ENCODE results near the gene OCRL. TPM values are rescaled to one million over a fixed set of nuclear protein-coding genes. Genes with fewer than 3 reads are reported as not detected.

Gene OCRL
- 5.5 and 8.1 TPM in 2 replicates for total RNA-seq (2014; rRNA removed; shearing (Covaris generic); ENCODE audit: low replicate concordance)

- Histone ChIP-seq H3K4me2 (ENCODE audit: low read depth, low read length, poor library complexity, severe bottlenecking) (peak within 1 kb of the TSS; percentile 61), H3K79me2 (ENCODE audit: low read length) (peaks cover 14% of the 10 kb centered on the region; the same call in 1 of the 2 replicates), H2AFZ (ENCODE audit: low read length) (no peak within 1 kb of the TSS), H4K20me1 (ENCODE audit: insufficient read depth, low read depth, low read length) (no peaks in the 10 kb centered on the region), H3K27me3 (ENCODE audit: low read length) (no peaks in the 10 kb centered on the region), H3K9me2 (replicated peaks; ENCODE audit: insufficient read depth, low read length) (no peaks in the 10 kb centered on the region), H3K4me3 (ENCODE audit: low read length) (peak within 1 kb of the TSS; percentile 71), H3K9ac (ENCODE audit: low read length) (peak within 1 kb of the TSS; percentile 77), H3K27ac (ENCODE audit: low read length) (no peak within 1 kb of the TSS), H3K4me1 (ENCODE audit: low read length) (peaks cover 9% of the 10 kb centered on the region), H3K9me3 (ENCODE audit: low read length) (no peaks in the 10 kb centered on the region), H3K36me3 (ENCODE audit: insufficient read depth, low read length) (no peaks in the 10 kb centered on the region)
- peak; percentile 85 for DNase-seq
These were observed at the start of gene OCRL for GRCh38 chrX:129540068-129540653. TSS of gene OCRL (plus strand) at chrX:129540259. CDS start at chrX:129540440, 181 bp downstream.

- H3K9ac ChIP-seq (ENCODE audit: low read length): no peak overlapping the region
- no peaks in the 10 kb centered on the region for H3K9me2 ChIP-seq (replicated peaks; ENCODE audit: insufficient read depth, low read length)
- no peaks in the 10 kb centered on the region for H3K4me1 ChIP-seq (ENCODE audit: low read length)
- H3K27me3 ChIP-seq (ENCODE audit: low read length): no peaks in the 10 kb centered on the region
- no peaks in the 10 kb centered on the region for H3K9me3 ChIP-seq (ENCODE audit: low read length)
- no peaks in the 10 kb centered on the region for H3K79me2 ChIP-seq (ENCODE audit: low read length)
- H3K27ac ChIP-seq (ENCODE audit: low read length): no peak overlapping the region
- no peaks in the 10 kb centered on the region for H3K36me3 ChIP-seq (ENCODE audit: insufficient read depth, low read length)
- H4K20me1 ChIP-seq (ENCODE audit: insufficient read depth, low read depth, low read length): no peaks in the 10 kb centered on the region
- no peak overlapping the region for H2AFZ ChIP-seq (ENCODE audit: low read length)
- DNase-seq: no peak
- H3K4me2 ChIP-seq (ENCODE audit: low read depth, low read length, poor library complexity, severe bottlenecking): no peak overlapping the region
- no peak overlapping the region for H3K4me3 ChIP-seq (ENCODE audit: low read length)
These were observed 49.7 kb upstream of the OCRL start for GRCh38 chrX:129490330-129490729.

- H4K20me1 ChIP-seq (ENCODE audit: insufficient read depth, low read depth, low read length): no peaks in the 10 kb centered on the region
- H3K4me1 ChIP-seq (ENCODE audit: low read length): no peaks in the 10 kb centered on the region
- H3K27ac ChIP-seq (ENCODE audit: low read length): no peak overlapping the region
- no peak overlapping the region for H2AFZ ChIP-seq (ENCODE audit: low read length)
- no peak overlapping the region for H3K4me2 ChIP-seq (ENCODE audit: low read depth, low read length, poor library complexity, severe bottlenecking)
- no peak overlapping the region for H3K9ac ChIP-seq (ENCODE audit: low read length)
- no peak overlapping the region for H3K4me3 ChIP-seq (ENCODE audit: low read length)
- H3K79me2 ChIP-seq (ENCODE audit: low read length): no peaks in the 10 kb centered on the region
- no peaks in the 10 kb centered on the region for H3K9me3 ChIP-seq (ENCODE audit: low read length)
- no peaks in the 10 kb centered on the region for H3K36me3 ChIP-seq (ENCODE audit: insufficient read depth, low read length)
- DNase-seq: no peak
- H3K27me3 ChIP-seq (ENCODE audit: low read length): no peaks in the 10 kb centered on the region
- H3K9me2 ChIP-seq (replicated peaks; ENCODE audit: insufficient read depth, low read length): no peaks in the 10 kb centered on the region
These were observed 46.4 kb upstream of the OCRL start for GRCh38 chrX:129493643-129494042.

GRCh38 chrX:129494887-129495286 is 45.2 kb upstream of the OCRL start:
- Histone ChIP-seq H4K20me1 (ENCODE audit: insufficient read depth, low read depth, low read length) (no peaks in the 10 kb centered on the region), H2AFZ (ENCODE audit: low read length) (no peak overlapping the region), H3K9me2 (replicated peaks; ENCODE audit: insufficient read depth, low read length) (no peaks in the 10 kb centered on the region), H3K4me1 (ENCODE audit: low read length) (no peaks in the 10 kb centered on the region), H3K27ac (ENCODE audit: low read length) (no peak overlapping the region), H3K79me2 (ENCODE audit: low read length) (no peaks in the 10 kb centered on the region), H3K9me3 (ENCODE audit: low read length) (no peaks in the 10 kb centered on the region), H3K4me3 (ENCODE audit: low read length) (no peak overlapping the region), H3K36me3 (ENCODE audit: insufficient read depth, low read length) (no peaks in the 10 kb centered on the region), H3K27me3 (ENCODE audit: low read length) (no peaks in the 10 kb centered on the region), H3K4me2 (ENCODE audit: low read depth, low read length, poor library complexity, severe bottlenecking) (no peak overlapping the region), H3K9ac (ENCODE audit: low read length) (no peak overlapping the region)
- DNase-seq: no peak

GRCh38 chrX:129495900-129496299 is 44.2 kb upstream of the OCRL start:
- no peaks in the 10 kb centered on the region for H3K27me3 ChIP-seq (ENCODE audit: low read length)
- DNase-seq: no peak
- H3K4me2 ChIP-seq (ENCODE audit: low read depth, low read length, poor library complexity, severe bottlenecking): no peak overlapping the region

GRCh38 chrX:129496625-129497024 is 43.4 kb upstream of the OCRL start:
- Histone ChIP-seq H3K36me3 (ENCODE audit: insufficient read depth, low read length) (no peaks in the 10 kb centered on the region), H3K4me1 (ENCODE audit: low read length) (no peaks in the 10 kb centered on the region), H3K9me2 (replicated peaks; ENCODE audit: insufficient read depth, low read length) (no peaks in the 10 kb centered on the region), H3K27ac (ENCODE audit: low read length) (no peak overlapping the region), H3K4me3 (ENCODE audit: low read length) (no peak overlapping the region), H3K4me2 (ENCODE audit: low read depth, low read length, poor library complexity, severe bottlenecking) (no peak overlapping the region), H2AFZ (ENCODE audit: low read length) (no peak overlapping the region), H3K9ac (ENCODE audit: low read length) (no peak overlapping the region), H3K27me3 (ENCODE audit: low read length) (no peaks in the 10 kb centered on the region), H3K9me3 (ENCODE audit: low read length) (no peaks in the 10 kb centered on the region), H4K20me1 (ENCODE audit: insufficient read depth, low read depth, low read length) (no peaks in the 10 kb centered on the region), H3K79me2 (ENCODE audit: low read length) (no peaks in the 10 kb centered on the region)
- DNase-seq: no peak

More at GRCh38 chrX:129495900-129496299, 44.2 kb upstream of the OCRL start:
- no peak overlapping the region for H2AFZ ChIP-seq (ENCODE audit: low read length)
- no peaks in the 10 kb centered on the region for H3K36me3 ChIP-seq (ENCODE audit: insufficient read depth, low read length)
- no peaks in the 10 kb centered on the region for H3K9me2 ChIP-seq (replicated peaks; ENCODE audit: insufficient read depth, low read length)
- no peaks in the 10 kb centered on the region for H4K20me1 ChIP-seq (ENCODE audit: insufficient read depth, low read depth, low read length)
- no peaks in the 10 kb centered on the region for H3K79me2 ChIP-seq (ENCODE audit: low read length)
- no peaks in the 10 kb centered on the region for H3K4me1 ChIP-seq (ENCODE audit: low read length)
- H3K27ac ChIP-seq (ENCODE audit: low read length): no peak overlapping the region
- H3K9me3 ChIP-seq (ENCODE audit: low read length): no peaks in the 10 kb centered on the region
- no peak overlapping the region for H3K9ac ChIP-seq (ENCODE audit: low read length)
- H3K4me3 ChIP-seq (ENCODE audit: low read length): no peak overlapping the region

GRCh38 chrX:129497146-129497843 is 42.8 kb upstream of the OCRL start:
- H3K4me3 ChIP-seq (ENCODE audit: low read length): no peak overlapping the region
- no peak overlapping the region for H3K9ac ChIP-seq (ENCODE audit: low read length)
- H3K79me2 ChIP-seq (ENCODE audit: low read length): no peaks in the 10 kb centered on the region
- H3K4me1 ChIP-seq (ENCODE audit: low read length): no peaks in the 10 kb centered on the region
- no peaks in the 10 kb centered on the region for H3K9me3 ChIP-seq (ENCODE audit: low read length)
- no peak overlapping the region for H2AFZ ChIP-seq (ENCODE audit: low read length)
- H3K9me2 ChIP-seq (replicated peaks; ENCODE audit: insufficient read depth, low read length): no peaks in the 10 kb centered on the region
- H3K36me3 ChIP-seq (ENCODE audit: insufficient read depth, low read length): no peaks in the 10 kb centered on the region
- no peak for DNase-seq
- no peak overlapping the region for H3K4me2 ChIP-seq (ENCODE audit: low read depth, low read length, poor library complexity, severe bottlenecking)
- H3K27me3 ChIP-seq (ENCODE audit: low read length): no peaks in the 10 kb centered on the region
- H3K27ac ChIP-seq (ENCODE audit: low read length): no peak overlapping the region
- no peaks in the 10 kb centered on the region for H4K20me1 ChIP-seq (ENCODE audit: insufficient read depth, low read depth, low read length)

- H3K4me2 ChIP-seq (ENCODE audit: low read depth, low read length, poor library complexity, severe bottlenecking): no peak overlapping the region
- H3K79me2 ChIP-seq (ENCODE audit: low read length): no peaks in the 10 kb centered on the region
- DNase-seq: no peak
- no peaks in the 10 kb centered on the region for H3K36me3 ChIP-seq (ENCODE audit: insufficient read depth, low read length)
- H3K9me3 ChIP-seq (ENCODE audit: low read length): no peaks in the 10 kb centered on the region
- no peak overlapping the region for H3K27ac ChIP-seq (ENCODE audit: low read length)
- no peaks in the 10 kb centered on the region for H3K9me2 ChIP-seq (replicated peaks; ENCODE audit: insufficient read depth, low read length)
- H3K4me1 ChIP-seq (ENCODE audit: low read length): no peaks in the 10 kb centered on the region
- no peak overlapping the region for H2AFZ ChIP-seq (ENCODE audit: low read length)
- no peaks in the 10 kb centered on the region for H4K20me1 ChIP-seq (ENCODE audit: insufficient read depth, low read depth, low read length)
- no peak overlapping the region for H3K9ac ChIP-seq (ENCODE audit: low read length)
- H3K4me3 ChIP-seq (ENCODE audit: low read length): no peak overlapping the region
- H3K27me3 ChIP-seq (ENCODE audit: low read length): no peaks in the 10 kb centered on the region
These were observed 29.7 kb upstream of the OCRL start for GRCh38 chrX:129510331-129510730.
